Tibial artery (tissue), 4 donors: ENCODE data around the gene A1CF.
"Not testable (repeated sequence)": the region's sequence is repeated elsewhere in the genome, so short reads cannot be mapped to it uniquely, and the experiment has no call there.

Experiments used
- DNase-seq, 2 donors: peaks; one replicate each; pipeline ENCODE4 v3.0.0-alpha.2; 2019
- H3K27ac ChIP-seq, 2 donors: fragments of 200-600 bp; sonication (generic) in 1 of 2; 1 replicate in 1 of 2; 2 replicates in 1 of 2; pipeline ENCODE4 v1.5.1; 2018 to 2019; ENCODE audit warnings: mild to moderate bottlenecking in 1 of 2
- H3K27me3 ChIP-seq, 2 donors: fragments of 200-600 bp; sonication (generic) in 1 of 2; one replicate each; pipeline versions ENCODE4 v1.5.1 to v1.6.0; 2016 to 2019
- H3K36me3 ChIP-seq, 3 donors: fragments of 200-600 bp; sonication (generic) in 2 of 3; one replicate each; pipeline ENCODE4 v1.5.1; 2016 to 2019; ENCODE audit warnings: mild to moderate bottlenecking in 2 of 3
- H3K4me1 ChIP-seq, 4 donors: fragments of 200-600 bp; sonication (generic) in 2 of 4; 1 replicate in 3 of 4; 2 replicates in 1 of 4; pipeline ENCODE4 v1.5.1; 2016 to 2019
- H3K4me3 ChIP-seq, 2 donors: fragments of 200-600 bp; sonication (generic) in 1 of 2; 1 replicate in 1 of 2; 2 replicates in 1 of 2; pipeline ENCODE4 v1.5.1; 2018 to 2019; ENCODE audit warnings: mild to moderate bottlenecking in 2 of 2
- H3K9me3 ChIP-seq, 3 donors: fragments of 200-600 bp; sonication (generic) in 1 of 3; one replicate each; pipeline ENCODE4 v1.5.1; 2016 to 2019
- intact Hi-C: fragments of 100-400 bp; cut with DNase I; formaldehyde crosslinking; loops from one replicate; pipeline ENCODE4 v1.15.0; 2023; ENCODE audit warnings: low total_unique reads
- TF ChIP-seq, protein P1 (sequence below), 2 experiments: fragments of 200-600 bp in 1 of 2; fragments of 450-650 bp in 1 of 2; IDR thresholded peaks; one replicate each; pipeline ENCODE4 v1.5.1; 2017 to 2019; ENCODE audit warnings: antibody characterized with exemption in 2 of 2, mild to moderate bottlenecking in 1 of 2, moderate library complexity in 1 of 2

A1CF gene

DNA sequence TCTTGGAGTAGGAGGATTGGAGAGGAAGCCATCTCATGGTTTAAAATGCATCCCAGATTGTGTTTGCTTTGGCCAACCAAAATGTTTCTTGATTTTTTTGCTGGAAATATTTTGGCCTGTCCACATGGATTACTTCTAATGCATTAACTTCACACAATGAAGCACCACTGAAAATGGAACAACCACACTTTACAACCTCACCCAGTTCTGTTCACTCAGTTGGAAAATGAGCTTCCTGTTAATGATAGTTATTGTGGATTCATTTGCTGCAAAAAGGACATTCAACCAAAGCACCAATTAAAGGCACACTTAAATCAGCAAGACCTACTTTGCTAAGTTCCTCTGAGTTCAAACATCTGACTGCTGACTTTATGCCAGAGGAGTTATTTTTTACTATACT lies 11.3 kb upstream of the A1CF start:
- no peak overlapping the region for H3K27ac ChIP-seq
- TF ChIP-seq, protein P1, sequence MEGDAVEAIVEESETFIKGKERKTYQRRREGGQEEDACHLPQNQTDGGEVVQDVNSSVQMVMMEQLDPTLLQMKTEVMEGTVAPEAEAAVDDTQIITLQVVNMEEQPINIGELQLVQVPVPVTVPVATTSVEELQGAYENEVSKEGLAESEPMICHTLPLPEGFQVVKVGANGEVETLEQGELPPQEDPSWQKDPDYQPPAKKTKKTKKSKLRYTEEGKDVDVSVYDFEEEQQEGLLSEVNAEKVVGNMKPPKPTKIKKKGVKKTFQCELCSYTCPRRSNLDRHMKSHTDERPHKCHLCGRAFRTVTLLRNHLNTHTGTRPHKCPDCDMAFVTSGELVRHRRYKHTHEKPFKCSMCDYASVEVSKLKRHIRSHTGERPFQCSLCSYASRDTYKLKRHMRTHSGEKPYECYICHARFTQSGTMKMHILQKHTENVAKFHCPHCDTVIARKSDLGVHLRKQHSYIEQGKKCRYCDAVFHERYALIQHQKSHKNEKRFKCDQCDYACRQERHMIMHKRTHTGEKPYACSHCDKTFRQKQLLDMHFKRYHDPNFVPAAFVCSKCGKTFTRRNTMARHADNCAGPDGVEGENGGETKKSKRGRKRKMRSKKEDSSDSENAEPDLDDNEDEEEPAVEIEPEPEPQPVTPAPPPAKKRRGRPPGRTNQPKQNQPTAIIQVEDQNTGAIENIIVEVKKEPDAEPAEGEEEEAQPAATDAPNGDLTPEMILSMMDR (IDR thresholded peaks at IDR 0.05) = no peak
- DNase-seq = no peak
- no peaks in the 10 kb centered on the region for H3K36me3 ChIP-seq
- intact Hi-C loops = no loop called here
- H3K9me3 ChIP-seq = no peaks in the 10 kb centered on the region
- H3K27me3 ChIP-seq = no peaks in the 10 kb centered on the region
- no peaks in the 10 kb centered on the region for H3K4me1 ChIP-seq
- H3K4me3 ChIP-seq = no peak overlapping the region

DNA sequence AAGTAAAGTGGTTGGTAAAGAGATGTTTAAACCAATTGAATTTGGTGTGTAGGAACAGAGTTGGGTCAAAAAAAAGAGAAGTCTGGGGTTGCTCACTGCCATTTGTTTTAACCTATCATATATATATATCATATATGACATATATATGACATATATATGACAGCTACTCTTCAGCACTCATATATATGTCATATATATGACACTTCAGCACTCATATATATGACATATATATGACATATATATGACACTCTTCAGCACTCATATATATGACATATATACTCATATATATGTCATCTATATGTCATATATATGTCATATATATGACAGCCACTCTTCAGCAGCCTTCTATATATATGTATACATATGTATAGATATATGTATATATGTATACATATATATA lies 8.9 kb upstream of the A1CF start:
- Histone ChIP-seq H3K36me3 (no peaks in the 10 kb centered on the region), H3K4me1 (no peaks in the 10 kb centered on the region), H3K27ac (no peak overlapping the region), H3K27me3 (no peaks in the 10 kb centered on the region), H3K9me3 (no peaks in the 10 kb centered on the region), H3K4me3 (no peak overlapping the region)
- DNase-seq = no peak
- intact Hi-C loops = no loop called here
- TF ChIP-seq, protein P1 (IDR thresholded peaks at IDR 0.05) = no peak

DNA sequence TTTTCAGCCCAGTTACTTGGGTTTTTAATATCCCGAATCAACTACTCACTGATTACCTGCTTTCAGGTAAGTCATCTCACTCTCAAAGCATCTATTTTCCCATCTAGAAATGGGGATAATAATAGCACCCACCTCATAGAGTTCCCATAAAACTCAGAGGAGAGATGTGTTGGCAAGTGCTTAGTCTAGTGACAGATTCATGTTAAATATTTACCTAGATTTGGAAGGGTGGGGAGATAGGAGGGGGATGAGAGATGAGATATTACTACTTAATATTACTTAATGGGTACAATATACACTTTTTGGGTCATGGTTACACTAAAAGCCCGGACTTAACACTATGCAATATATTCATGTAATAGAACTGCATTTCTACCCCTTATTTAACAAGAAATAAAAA lies 7.0 kb upstream of the A1CF start:
- TF ChIP-seq, protein P1 (IDR thresholded peaks at IDR 0.05) = no peak
- Histone ChIP-seq H3K27me3 (peaks cover 0 to 4% of the 10 kb centered on the region in 2 donors), H3K9me3 (no peaks in the 10 kb centered on the region), H3K36me3 (no peaks in the 10 kb centered on the region), H3K27ac (no peak overlapping the region), H3K4me3 (no peak overlapping the region), H3K4me1 (no peaks in the 10 kb centered on the region)
- intact Hi-C loops = no loop called here
- DNase-seq = no peak

DNA sequence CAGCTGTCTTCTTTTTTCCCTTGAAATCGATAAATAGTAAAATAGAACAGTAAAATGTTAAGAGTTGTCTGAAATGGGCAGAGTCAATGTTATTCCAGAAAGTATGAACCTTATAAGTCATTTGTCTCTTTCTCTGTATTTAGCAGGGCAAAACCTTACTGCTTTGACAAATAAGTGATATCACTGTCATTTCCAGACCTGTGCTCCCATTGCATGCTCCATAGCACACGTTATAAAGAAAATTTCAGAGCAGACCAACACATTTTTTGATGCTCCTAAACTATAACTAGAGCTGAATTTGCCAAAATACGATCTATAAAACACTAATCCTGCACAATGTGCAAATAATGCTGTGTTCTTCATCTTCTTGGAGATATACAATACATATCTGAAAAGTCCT lies 1.1 kb downstream of the A1CF start:
- DNase-seq = no peak
- no peak overlapping the region for H3K27ac ChIP-seq

DNA sequence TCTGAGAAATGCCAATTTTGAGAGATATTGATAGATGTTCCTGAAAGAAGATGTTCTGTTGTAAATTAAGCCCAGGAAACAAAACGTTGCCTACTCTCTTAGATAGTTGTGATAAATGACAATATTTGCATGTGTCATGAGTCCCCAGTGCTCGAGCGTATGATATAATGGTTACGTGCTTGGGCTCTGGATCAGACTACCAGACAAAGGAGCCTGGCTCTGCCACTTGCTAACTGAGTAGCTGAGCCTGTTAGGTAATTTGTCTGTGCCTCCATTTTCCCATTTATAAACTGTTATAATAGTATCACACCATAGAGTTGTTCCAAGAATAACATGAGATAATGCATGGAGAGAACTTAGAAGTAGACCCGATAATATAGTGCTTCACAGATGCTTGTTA lies 1.8 kb downstream of the A1CF start:
- no peaks in the 10 kb centered on the region for H3K9me3 ChIP-seq
- DNase-seq = no peak
- TF ChIP-seq, protein P1 (IDR thresholded peaks at IDR 0.05) = no peak
- H3K4me3 ChIP-seq = no peak overlapping the region
- no peak overlapping the region for H3K27ac ChIP-seq
- intact Hi-C loops = no loop called here
- H3K36me3 ChIP-seq = no peaks in the 10 kb centered on the region
- peaks cover 0 to 9% of the 10 kb centered on the region in 2 donors for H3K27me3 ChIP-seq
- H3K4me1 ChIP-seq = no peaks in the 10 kb centered on the region

More for the DNA sequence above, 1.1 kb downstream of the A1CF start:
- Histone ChIP-seq H3K27me3 (peaks cover 0 to 9% of the 10 kb centered on the region in 2 donors), H3K4me3 (no peak overlapping the region), H3K4me1 (no peaks in the 10 kb centered on the region), H3K36me3 (no peaks in the 10 kb centered on the region), H3K9me3 (no peaks in the 10 kb centered on the region)
- intact Hi-C loops = no loop called here
- TF ChIP-seq, protein P1 (IDR thresholded peaks at IDR 0.05) = no peak

DNA sequence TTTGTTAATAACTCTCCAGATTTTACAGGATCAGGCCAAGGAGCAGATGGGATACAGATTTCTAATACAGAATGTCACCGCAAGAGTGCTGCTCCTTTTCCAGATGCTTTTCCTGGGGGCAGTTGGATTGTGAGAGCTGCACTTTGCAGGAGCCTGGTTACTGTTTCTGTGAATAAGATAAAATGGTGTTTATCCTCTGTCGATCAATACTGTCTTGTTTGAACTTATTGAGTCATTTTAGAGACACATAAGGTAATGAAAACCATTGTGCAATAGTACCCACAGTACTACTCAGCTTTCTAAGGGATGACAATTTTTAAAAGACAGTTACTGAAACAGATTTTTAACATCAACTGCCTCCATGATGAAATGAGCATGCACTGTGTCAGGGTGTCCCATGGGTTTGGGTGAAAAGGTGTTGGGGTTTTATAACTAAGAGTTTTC lies 2.9 kb downstream of the A1CF start:
- DNase-seq = no peak
- TF ChIP-seq, protein P1 (IDR thresholded peaks at IDR 0.05) = no peak
- intact Hi-C loops = no loop called here

DNA sequence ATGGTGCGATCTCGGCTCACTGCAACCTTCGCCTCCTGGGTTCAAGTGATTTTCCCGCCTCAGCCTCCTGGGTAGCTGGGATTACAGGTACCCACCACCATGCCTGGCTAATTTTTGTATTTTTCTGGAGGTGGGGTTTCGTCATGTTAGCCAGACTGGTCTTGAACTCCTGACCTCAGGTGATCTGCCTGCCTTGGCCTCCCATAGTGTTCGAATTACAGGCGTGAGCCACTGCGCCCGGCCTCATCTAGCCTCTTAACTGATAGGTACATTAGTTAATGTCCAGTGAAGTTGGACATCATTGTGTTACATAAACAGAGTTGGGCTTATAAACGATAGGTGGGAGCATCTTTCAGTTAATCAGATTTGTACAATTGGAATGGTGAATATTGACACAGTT lies 4.4 kb downstream of the A1CF start:
- H3K4me1 ChIP-seq, H3K27me3 ChIP-seq, intact Hi-C loops, H3K4me3 ChIP-seq, H3K9me3 ChIP-seq, DNase-seq, H3K27ac ChIP-seq, H3K36me3 ChIP-seq: not testable (repeated sequence)

More for the DNA sequence above, 2.9 kb downstream of the A1CF start:
- no peaks in the 10 kb centered on the region for H3K9me3 ChIP-seq
- H3K4me1 ChIP-seq = no peaks in the 10 kb centered on the region
- no peaks in the 10 kb centered on the region for H3K36me3 ChIP-seq
- peaks cover 0 to 5% of the 10 kb centered on the region in 2 donors for H3K27me3 ChIP-seq
- H3K27ac ChIP-seq = no peak overlapping the region
- no peak overlapping the region for H3K4me3 ChIP-seq
